Gastrocnemius medialis (tissue), 4 donors: ENCODE results near the gene HBE1. TPM values are rescaled to one million over a fixed set of nuclear protein-coding genes. Genes with fewer than 3 reads are reported as not detected.

ENCODE experiments used
- ATAC-seq, 2 donors: fragments of 150-250 bp; one replicate each; pipeline ENCODE4 v1.9.1; 2016
- DNase-seq, 2 donors: peaks; one replicate each; pipeline ENCODE4 v3.0.0-alpha.2; 2019
- H3K27ac ChIP-seq, 4 donors: fragments of 200-600 bp; sonication (generic); 1 replicate in 1 of 4; 2 replicates in 3 of 4; pipeline ENCODE4 v1.5.1; 2016 to 2018; ENCODE audit warnings: mild to moderate bottlenecking in 2 of 4, moderate library complexity in 1 of 4
- H3K27me3 ChIP-seq, 3 donors: fragments of 200-600 bp; sonication (generic) in 2 of 3; 1 replicate in 1 of 3; 2 replicates in 2 of 3; pipeline versions ENCODE4 v1.5.1 to v1.6.0; 2016 to 2019; ENCODE audit warnings: mild to moderate bottlenecking in 1 of 3, moderate library complexity in 1 of 3
- H3K36me3 ChIP-seq, 2 donors: fragments of 200-600 bp; sonication (generic) in 1 of 2; one replicate each; pipeline ENCODE4 v1.5.1; 2017 to 2018
- H3K4me1 ChIP-seq, 2 donors: fragments of 200-600 bp; sonication (generic) in 1 of 2; one replicate each; pipeline ENCODE4 v1.5.1; 2016 to 2017; ENCODE audit warnings: mild to moderate bottlenecking in 2 of 2
- H3K4me3 ChIP-seq, 4 donors: fragments of 200-600 bp; sonication (generic) in 3 of 4; 1 replicate in 1 of 4; 2 replicates in 3 of 4; pipeline ENCODE4 v1.5.1; 2016 to 2019; ENCODE audit warnings: mild to moderate bottlenecking in 2 of 4
- H3K9me3 ChIP-seq, 3 donors: fragments of 200-600 bp; sonication (generic) in 2 of 3; 1 replicate in 1 of 3; 2 replicates in 2 of 3; pipeline ENCODE4 v1.5.1; 2016 to 2019
- POLR2A ChIP-seq, 2 donors: fragments of 450-650 bp; IDR thresholded peaks; one replicate each; pipeline ENCODE4 v1.6.1; 2017; ENCODE audit warnings: antibody characterized with exemption in 2 of 2, mild to moderate bottlenecking in 2 of 2, moderate library complexity in 2 of 2
- in situ Hi-C, 4 donors: fragments of 200-750 bp; cut with MboI; loops; one replicate each; pipeline versions ENCODE4 v1.15.0 to v1.8.0; 2017; ENCODE audit warnings: low sequenced_read_pairs in 4 of 4
- intact Hi-C: fragments of 100-400 bp; cut with DNase I; formaldehyde crosslinking; loops from one replicate; pipeline ENCODE4 v1.15.1; 2023; ENCODE audit warnings: low total_unique reads
- total RNA-seq, 4 donors: library from RNA; depleted of rRNA; stranded (reverse); fragments of >200 nt; gene quantifications; one replicate each; pipeline versions ENCODE4 v1.1.0 to v1.2.3, GENCODE V29; 2016
- TF ChIP-seq, protein P1 (sequence below), 5 experiments: fragments of 450-650 bp in 3 of 5; fragments of 200-600 bp in 2 of 5; sonication (generic) in 2 of 5; IDR thresholded peaks in 4 of 5; conservative IDR thresholded peaks in 1 of 5; 1 replicate in 4 of 5; 2 replicates in 1 of 5; pipeline ENCODE4 v1.5.1; 2016 to 2019; ENCODE audit warnings: antibody characterized with exemption in 5 of 5, mild to moderate bottlenecking in 3 of 5, moderate library complexity in 3 of 5

The HBE1 gene
- total RNA-seq, 4 donors from 2014 or later = not detected

- TF ChIP-seq POLR2A (IDR thresholded peaks at IDR 0.05) = no peak
- TF ChIP-seq, protein P1, sequence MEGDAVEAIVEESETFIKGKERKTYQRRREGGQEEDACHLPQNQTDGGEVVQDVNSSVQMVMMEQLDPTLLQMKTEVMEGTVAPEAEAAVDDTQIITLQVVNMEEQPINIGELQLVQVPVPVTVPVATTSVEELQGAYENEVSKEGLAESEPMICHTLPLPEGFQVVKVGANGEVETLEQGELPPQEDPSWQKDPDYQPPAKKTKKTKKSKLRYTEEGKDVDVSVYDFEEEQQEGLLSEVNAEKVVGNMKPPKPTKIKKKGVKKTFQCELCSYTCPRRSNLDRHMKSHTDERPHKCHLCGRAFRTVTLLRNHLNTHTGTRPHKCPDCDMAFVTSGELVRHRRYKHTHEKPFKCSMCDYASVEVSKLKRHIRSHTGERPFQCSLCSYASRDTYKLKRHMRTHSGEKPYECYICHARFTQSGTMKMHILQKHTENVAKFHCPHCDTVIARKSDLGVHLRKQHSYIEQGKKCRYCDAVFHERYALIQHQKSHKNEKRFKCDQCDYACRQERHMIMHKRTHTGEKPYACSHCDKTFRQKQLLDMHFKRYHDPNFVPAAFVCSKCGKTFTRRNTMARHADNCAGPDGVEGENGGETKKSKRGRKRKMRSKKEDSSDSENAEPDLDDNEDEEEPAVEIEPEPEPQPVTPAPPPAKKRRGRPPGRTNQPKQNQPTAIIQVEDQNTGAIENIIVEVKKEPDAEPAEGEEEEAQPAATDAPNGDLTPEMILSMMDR (IDR thresholded peaks at IDR 0.05 in 4 of 5, conservative IDR thresholded peaks at IDR 0.05 in 1 of 5) = no peak
- Histone ChIP-seq H3K27me3 (no peaks in the 10 kb centered on the region), H3K27ac (no peak overlapping the region), H3K4me3 (no peak overlapping the region), H3K9me3 (no peaks in the 10 kb centered on the region), H3K4me1 (no peaks in the 10 kb centered on the region), H3K36me3 (no peaks in the 10 kb centered on the region)
- intact Hi-C loops = no loop called here
- in situ Hi-C loops = no loop called here
- DNase-seq = no peak
- ATAC-seq = no peak
Measured at GRCh38 chr11:5286351-5286750, 16.6 kb upstream of the HBE1 start.

DNA sequence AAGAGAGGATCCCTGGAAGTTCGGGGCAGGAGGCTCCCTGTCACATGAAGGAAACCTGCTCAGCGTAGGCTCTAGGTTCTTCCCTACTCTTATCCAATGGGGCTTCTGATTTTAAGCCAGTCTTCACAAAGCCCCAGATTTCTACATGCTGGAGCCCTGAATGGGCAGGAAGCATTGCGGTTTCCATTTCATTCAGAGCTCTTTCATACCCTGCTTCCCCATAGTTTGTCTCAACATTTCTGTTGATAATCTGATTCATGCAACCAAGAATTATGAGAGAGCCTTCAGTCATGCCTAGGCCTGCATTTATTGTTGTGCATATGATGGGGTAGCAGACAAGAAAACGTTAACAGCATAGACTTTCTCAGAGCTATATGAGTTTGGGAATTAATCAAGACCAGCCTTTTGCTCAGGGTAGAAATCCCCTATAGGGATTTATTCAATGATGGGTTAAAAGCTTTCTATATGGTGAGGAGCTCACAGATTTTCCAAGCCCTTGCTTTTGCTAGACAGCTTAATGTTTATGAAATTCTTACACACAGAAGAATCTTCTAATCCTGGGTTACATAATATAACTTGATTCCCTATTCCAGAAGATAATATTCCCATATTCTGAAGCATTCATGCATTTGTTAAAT lies 16.1 kb upstream of the HBE1 start:
- Histone ChIP-seq H3K36me3 (no peaks in the 10 kb centered on the region), H3K27me3 (no peaks in the 10 kb centered on the region), H3K4me3 (no peak overlapping the region), H3K9me3 (no peaks in the 10 kb centered on the region), H3K4me1 (no peaks in the 10 kb centered on the region), H3K27ac (no peak overlapping the region)
- ATAC-seq = no peak
- intact Hi-C loops (no loop called here), in situ Hi-C loops (no loop called here)
- no peak for DNase-seq
- TF ChIP-seq POLR2A (IDR thresholded peaks at IDR 0.05) = no peak
- TF ChIP-seq, protein P1 (IDR thresholded peaks at IDR 0.05 in 4 of 5, conservative IDR thresholded peaks at IDR 0.05 in 1 of 5) = no peak

- ATAC-seq = no peak
- H3K9me3 ChIP-seq = no peaks in the 10 kb centered on the region
- H3K27me3 ChIP-seq = no peaks in the 10 kb centered on the region
- no peaks in the 10 kb centered on the region for H3K36me3 ChIP-seq
- no peak for TF ChIP-seq POLR2A (IDR thresholded peaks at IDR 0.05)
- TF ChIP-seq, protein P1 (IDR thresholded peaks at IDR 0.05 in 4 of 5, conservative IDR thresholded peaks at IDR 0.05 in 1 of 5) = no peak
- intact Hi-C loops = no loop called here
- no peaks in the 10 kb centered on the region for H3K4me1 ChIP-seq
- in situ Hi-C loops = no loop called here
- H3K4me3 ChIP-seq = no peak overlapping the region
- H3K27ac ChIP-seq = no peak overlapping the region
- no peak for DNase-seq
Measured at GRCh38 chr11:5284637-5285036, 14.9 kb upstream of the HBE1 start.

GRCh38 chr11:5283882-5284281 lies 14.1 kb upstream of the HBE1 start:
- TF ChIP-seq, protein P1 (IDR thresholded peaks at IDR 0.05 in 4 of 5, conservative IDR thresholded peaks at IDR 0.05 in 1 of 5) = no peak
- TF ChIP-seq POLR2A (IDR thresholded peaks at IDR 0.05) = no peak
- DNase-seq = no peak
- ATAC-seq = no peak
- Histone ChIP-seq H3K27ac (no peak overlapping the region), H3K27me3 (no peaks in the 10 kb centered on the region), H3K9me3 (no peaks in the 10 kb centered on the region), H3K4me1 (no peaks in the 10 kb centered on the region), H3K36me3 (no peaks in the 10 kb centered on the region), H3K4me3 (no peak overlapping the region)
- intact Hi-C loops (no loop called here), in situ Hi-C loops (no loop called here)

- H3K4me3 ChIP-seq = no peak overlapping the region
- TF ChIP-seq, protein P1 (IDR thresholded peaks at IDR 0.05 in 4 of 5, conservative IDR thresholded peaks at IDR 0.05 in 1 of 5) = no peak
- TF ChIP-seq POLR2A (IDR thresholded peaks at IDR 0.05) = no peak
- in situ Hi-C loops = no loop called here
- no peak overlapping the region for H3K27ac ChIP-seq
- ATAC-seq (no peak), DNase-seq (no peak)
- intact Hi-C loops = no loop called here
- no peaks in the 10 kb centered on the region for H3K36me3 ChIP-seq
- no peaks in the 10 kb centered on the region for H3K9me3 ChIP-seq
- H3K4me1 ChIP-seq = no peaks in the 10 kb centered on the region
- no peaks in the 10 kb centered on the region for H3K27me3 ChIP-seq
Measured at GRCh38 chr11:5283086-5283485, 13.3 kb upstream of the HBE1 start.
